ENCODE data around the gene ZDHHC14. TPM values are rescaled to one million over a fixed set of nuclear protein-coding genes. Genes with fewer than 3 reads are reported as not detected.

The ZDHHC14 gene
- total RNA-seq, 1 experiment from 2014 or later, result 1.7 TPM

DNA sequence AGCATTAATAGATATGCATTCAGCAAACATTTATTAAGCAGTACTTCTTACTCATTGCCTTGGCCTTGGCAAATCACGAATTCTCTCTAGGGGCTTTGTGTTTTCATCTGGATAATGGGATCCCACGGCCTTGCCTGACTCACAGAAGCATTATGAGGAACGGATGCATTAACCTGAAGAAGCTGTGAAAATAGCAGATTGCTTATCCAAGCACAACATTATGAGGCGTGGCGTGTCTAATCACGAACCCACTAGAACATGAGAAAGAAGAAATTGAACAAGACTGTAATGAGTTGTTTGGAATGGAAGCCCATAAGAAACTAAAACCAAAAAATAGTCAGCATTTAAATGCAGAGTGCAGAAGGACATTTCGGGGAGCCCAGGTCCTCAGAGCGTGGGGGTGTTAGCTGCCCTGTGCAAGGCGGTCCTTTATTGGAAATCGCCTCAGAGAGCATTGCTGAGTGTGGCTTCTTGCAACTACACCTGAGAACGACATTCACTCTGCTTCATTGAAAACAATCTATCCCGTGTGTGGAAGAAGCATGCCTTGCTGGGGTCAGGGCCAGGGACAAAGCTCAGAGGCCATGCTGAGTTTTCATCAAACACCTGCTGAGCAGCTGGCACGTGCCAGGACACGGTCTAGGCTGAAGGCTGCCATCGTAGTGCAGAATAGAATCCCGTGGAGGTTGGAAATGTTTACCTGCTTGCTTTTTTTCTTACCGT, 179.9 kb downstream of the ZDHHC14 start:
- Mint-ChIP-seq H3K4me1 (peaks cover 16 to 18% of the 10 kb centered on the region in 2 experiments), H3K27me3 (ENCODE audit: low read depth) (no peaks in the 10 kb centered on the region; the same call in 1 of the 2 replicates), H3K4me3 (no peak overlapping the region), H3K27ac (no peak overlapping the region), H3K36me3 (ENCODE audit: insufficient read depth in 1 of 3, low read depth in 3 of 3) (peaks cover 0 to 2% (median 0%) of the 10 kb centered on the region in 3 experiments; a peak in 1 of 7 replicates), H3K9me3 (no peaks in the 10 kb centered on the region)
- no peak overlapping the region for H3K18ac ChIP-seq (ENCODE audit: insufficient read length, low read depth, low read length)
- H3K4me1 ChIP-seq (ENCODE audit: insufficient read depth, low read length), result no peaks in the 10 kb centered on the region
- no peak overlapping the region for H4K91ac ChIP-seq (ENCODE audit: insufficient read length, low read depth, low read length)
- no peak overlapping the region for H2BK5ac ChIP-seq (ENCODE audit: insufficient read length, low read length)
- H3K4me2 ChIP-seq (ENCODE audit: insufficient read depth, insufficient read length, low read length), result no peak overlapping the region
- peaks cover 4% of the 10 kb centered on the region for H3K23me2 ChIP-seq (ENCODE audit: insufficient read length, low read depth, low read length, poor library complexity, severe bottlenecking)
- DNase-seq, result no peak
- H3K79me1 ChIP-seq (ENCODE audit: insufficient read depth, low read depth, low read length, poor library complexity, severe bottlenecking), result no peaks in the 10 kb centered on the region
- no peak overlapping the region for H3K56ac ChIP-seq (ENCODE audit: insufficient read length, low read depth, low read length)
- no peak overlapping the region for H2BK15ac ChIP-seq (ENCODE audit: low read depth, low read length)
- H3K27me3 ChIP-seq (ENCODE audit: insufficient read depth, low read length), result no peaks in the 10 kb centered on the region
- no peak overlapping the region for H3K4ac ChIP-seq (ENCODE audit: low read depth, low read length)
- no peak overlapping the region for H3K23ac ChIP-seq (ENCODE audit: insufficient read length, low read depth, low read length)
- no peak overlapping the region for H4K5ac ChIP-seq (ENCODE audit: insufficient read length, low read depth, low read length)
- H3K14ac ChIP-seq (ENCODE audit: insufficient read depth, low read length), result no peak overlapping the region
- H4K8ac ChIP-seq (replicated peaks; ENCODE audit: insufficient read length, low read depth, low read length), result no peak overlapping the region
- H3K27ac ChIP-seq (ENCODE audit: insufficient read length, low read depth, low read length), result no peak overlapping the region
- H3K79me2 ChIP-seq (ENCODE audit: insufficient read depth, low read length), result no peaks in the 10 kb centered on the region
- H4K20me1 ChIP-seq (ENCODE audit: control insufficient read depth, insufficient read depth, insufficient read length), result no peaks in the 10 kb centered on the region
- no peak overlapping the region for H2AK5ac ChIP-seq (ENCODE audit: insufficient read length, low read length)
- H3K9me3 ChIP-seq (ENCODE audit: control insufficient read depth, low read depth, low read length), result no peaks in the 10 kb centered on the region
- no peak overlapping the region for H2BK120ac ChIP-seq (ENCODE audit: low read depth, low read length, poor library complexity, severe bottlenecking)
- TF ChIP-seq, protein P1, sequence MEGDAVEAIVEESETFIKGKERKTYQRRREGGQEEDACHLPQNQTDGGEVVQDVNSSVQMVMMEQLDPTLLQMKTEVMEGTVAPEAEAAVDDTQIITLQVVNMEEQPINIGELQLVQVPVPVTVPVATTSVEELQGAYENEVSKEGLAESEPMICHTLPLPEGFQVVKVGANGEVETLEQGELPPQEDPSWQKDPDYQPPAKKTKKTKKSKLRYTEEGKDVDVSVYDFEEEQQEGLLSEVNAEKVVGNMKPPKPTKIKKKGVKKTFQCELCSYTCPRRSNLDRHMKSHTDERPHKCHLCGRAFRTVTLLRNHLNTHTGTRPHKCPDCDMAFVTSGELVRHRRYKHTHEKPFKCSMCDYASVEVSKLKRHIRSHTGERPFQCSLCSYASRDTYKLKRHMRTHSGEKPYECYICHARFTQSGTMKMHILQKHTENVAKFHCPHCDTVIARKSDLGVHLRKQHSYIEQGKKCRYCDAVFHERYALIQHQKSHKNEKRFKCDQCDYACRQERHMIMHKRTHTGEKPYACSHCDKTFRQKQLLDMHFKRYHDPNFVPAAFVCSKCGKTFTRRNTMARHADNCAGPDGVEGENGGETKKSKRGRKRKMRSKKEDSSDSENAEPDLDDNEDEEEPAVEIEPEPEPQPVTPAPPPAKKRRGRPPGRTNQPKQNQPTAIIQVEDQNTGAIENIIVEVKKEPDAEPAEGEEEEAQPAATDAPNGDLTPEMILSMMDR (conservative IDR thresholded peaks at IDR 0.05), result no peak
- WGBS (ENCODE audit: extremely low coverage, insufficient read length, low lambda C conversion rate), result no CpG with 5 or more reads among the region's 17 CpGs
- no peak overlapping the region for H2BK12ac ChIP-seq (ENCODE audit: insufficient read length, low read depth, low read length)
- H2BK20ac ChIP-seq (ENCODE audit: low read depth, low read length, poor library complexity, severe bottlenecking), result no peak overlapping the region
- H3K9ac ChIP-seq (ENCODE audit: extremely low read depth, insufficient read length, low read length), result no peak overlapping the region
- no peak overlapping the region for H3T11ph ChIP-seq (ENCODE audit: low read length)
- H2AFZ ChIP-seq (ENCODE audit: low read length), result no peak overlapping the region

Measured in H9 (cell line).